GM21619 (cell line): ENCODE measurements around the gene ADCY4.
"Not testable (repeated sequence)": the region's sequence is repeated elsewhere in the genome, so short reads cannot be mapped to it uniquely, and the experiment has no call there.

Experiments
- ATAC-seq: cut with Tn5 transposase; IDR thresholded peaks from one replicate; pipeline ENCODE4 v1.9.1; 2021; ENCODE audit not compliant: unreplicated experiment

Gene ADCY4

DNA sequence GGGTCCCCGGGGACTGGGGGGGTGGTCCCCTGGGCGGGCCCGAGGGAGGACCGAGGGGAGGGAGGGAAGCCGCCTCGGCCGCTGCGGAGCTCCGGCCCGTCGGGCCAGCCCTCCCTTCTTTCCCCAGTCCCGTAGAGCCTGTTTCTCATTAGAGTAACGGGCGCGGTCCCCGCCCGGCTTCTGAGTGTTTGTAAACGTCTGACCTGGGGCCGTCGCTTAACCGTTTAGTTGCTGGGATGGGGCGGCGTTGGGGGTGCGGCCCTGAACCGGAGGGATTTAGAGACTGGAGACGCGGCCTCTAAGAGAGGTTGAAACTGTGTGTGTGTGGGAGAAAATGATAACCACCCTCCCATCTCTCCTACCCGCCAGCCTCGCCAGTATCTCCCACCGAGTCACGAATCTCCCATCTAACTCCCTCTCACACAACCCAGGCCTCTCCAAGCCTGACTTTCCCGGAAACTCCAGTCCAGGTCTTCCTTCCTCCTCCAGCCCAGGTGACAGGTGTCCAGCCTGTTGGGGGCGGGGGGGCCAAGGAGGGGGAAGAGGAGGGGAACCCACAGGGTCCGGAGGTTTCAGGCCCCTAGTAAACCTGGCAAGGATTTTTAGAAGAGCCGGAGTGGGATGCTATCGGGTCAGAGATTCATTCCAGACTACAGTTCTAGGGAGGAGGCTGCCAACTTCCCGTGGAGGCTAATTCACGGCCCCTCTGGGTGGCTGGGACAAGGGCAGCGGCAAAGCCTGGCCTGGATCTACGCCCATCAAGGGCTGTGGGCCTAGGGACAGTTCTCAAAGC lies 32.0 kb upstream of the ADCY4 start:
- ATAC-seq: peak; percentile 38

DNA sequence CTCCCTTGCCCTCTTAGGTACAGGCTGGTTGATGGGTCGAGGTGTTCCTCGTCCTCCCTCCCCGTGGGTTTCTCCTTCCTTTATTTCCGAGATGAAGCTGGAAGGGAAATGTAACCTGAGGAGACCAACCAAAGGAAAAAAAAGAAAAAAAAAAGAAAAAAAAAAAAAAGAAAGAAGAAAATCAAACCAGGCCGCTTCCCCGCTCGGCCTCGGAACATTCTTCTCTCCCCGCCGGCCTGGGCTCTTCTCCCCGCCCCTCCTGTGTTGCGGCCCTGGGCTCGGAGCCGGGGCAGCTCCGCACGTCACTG lies 31.5 kb upstream of the ADCY4 start:
- peak; percentile 50 for ATAC-seq

- ATAC-seq: peak; percentile 45
Measured at GRCh38 chr14:24365600-24366412, 30.9 kb upstream of the ADCY4 start.

- ATAC-seq: no peak
Measured at GRCh38 chr14:24364841-24365240, 30.0 kb upstream of the ADCY4 start.

- no peak for ATAC-seq
Measured at GRCh38 chr14:24363401-24363800, 28.5 kb upstream of the ADCY4 start.

DNA sequence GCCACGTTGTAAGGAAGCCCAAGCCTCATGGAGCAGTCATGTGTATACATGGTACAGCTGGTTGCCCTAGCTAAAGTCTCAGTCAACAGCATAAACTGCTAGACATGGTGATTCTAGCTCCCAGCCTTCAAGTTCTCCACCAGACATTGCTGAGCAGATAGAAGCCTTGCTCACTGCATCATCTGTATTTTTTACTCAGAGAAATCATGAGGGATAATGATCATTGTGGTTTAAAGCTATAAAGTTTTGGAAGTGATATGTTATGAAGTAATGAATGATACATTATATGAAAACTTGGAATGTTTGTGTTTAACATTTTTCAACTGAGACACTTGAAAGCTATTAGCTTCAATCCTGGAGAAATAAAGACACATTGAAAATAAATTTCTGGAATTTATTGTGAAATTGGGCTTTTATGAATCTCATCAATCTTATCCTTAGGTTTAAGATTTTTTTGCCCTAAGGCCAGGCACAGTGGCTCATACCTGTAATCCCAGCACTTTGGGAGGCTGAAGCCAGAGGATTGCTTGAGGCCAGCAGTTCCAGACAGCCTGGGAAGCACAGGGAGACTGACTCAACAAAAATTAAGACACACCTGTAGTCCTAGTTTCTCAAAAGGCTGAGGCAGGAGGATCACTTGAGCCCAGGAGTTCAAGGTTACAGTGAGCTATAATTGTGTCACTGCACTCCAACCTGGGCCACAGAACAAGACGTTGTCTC lies 27.5 kb upstream of the ADCY4 start:
- no peak for ATAC-seq

DNA sequence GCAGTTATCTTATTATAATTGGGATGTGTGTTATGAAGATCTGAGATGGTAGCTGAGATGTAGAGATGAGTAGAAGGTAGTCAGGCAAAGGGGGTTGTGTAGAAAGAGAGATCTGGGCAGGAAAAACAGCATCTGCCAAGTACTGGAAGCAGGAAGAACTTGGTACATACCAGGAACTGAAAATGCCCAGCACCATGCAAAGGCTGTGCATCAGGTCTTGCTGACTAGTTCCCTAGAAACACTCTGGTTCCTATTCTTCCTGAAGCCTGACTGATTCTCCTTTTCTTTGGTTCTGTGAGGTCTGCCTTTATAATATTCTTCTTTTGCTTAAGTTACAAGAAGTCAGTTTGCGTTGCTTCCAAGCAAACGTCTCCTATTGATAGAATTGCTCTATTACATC lies 26.5 kb upstream of the ADCY4 start:
- ATAC-seq: no peak

DNA sequence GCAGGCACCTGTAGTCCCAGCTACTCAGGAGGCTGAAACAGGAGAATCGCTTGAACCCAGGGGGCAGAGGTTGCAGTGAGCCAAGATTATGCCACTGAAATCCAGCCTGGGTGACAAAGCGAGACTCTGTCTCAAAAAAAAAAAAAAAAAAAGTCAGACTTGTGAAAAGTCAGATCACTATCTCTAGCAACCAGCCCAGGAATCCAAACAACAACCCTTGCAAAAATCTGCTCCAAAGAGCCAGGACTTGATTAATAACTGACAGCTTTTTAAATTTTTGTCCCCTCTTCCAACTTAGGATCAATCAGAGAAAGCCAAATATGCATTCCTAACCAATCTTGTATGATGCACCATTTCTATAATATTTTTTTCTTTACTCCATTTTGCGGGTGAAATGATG lies 25.4 kb upstream of the ADCY4 start:
- ATAC-seq: no peak

DNA sequence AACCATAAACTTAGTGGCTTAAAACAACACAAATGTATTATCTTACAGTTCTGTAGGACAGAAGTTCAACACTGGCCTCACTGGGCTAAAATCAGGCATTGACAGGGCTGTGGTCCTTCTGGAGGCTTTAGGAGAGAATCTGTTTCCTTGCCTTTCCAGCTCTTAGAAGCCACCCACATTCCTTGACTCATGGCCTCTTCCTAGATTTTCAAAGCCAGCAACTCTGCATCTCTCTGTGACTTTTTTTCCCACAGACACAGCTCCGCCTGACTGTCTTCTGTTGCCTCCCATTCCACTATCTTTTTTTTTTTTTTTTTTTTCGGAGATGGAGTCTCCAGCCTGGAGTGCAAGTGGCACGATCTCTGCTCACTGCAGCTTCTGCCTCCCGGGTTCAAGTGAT lies 21.3 kb upstream of the ADCY4 start:
- ATAC-seq: no peak

DNA sequence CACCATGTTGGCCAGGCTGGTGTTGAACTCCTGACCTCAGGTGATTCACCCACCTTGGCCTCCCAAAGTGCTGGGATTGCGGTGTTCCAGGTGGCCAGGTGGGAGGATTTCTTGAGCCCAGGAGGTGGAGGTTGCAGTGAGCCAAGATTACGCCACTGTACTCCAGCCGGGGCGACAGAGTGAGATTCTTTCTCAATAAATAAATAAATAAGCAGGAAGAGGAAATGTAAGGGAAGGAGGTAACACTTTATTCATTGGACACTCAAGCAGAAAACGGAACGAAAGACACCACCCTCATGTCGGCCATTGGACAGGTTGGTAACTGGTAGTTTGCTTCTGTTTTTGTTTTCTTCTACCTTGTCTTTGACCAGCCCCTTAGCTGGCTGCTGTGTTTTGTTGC lies 20.1 kb upstream of the ADCY4 start:
- ATAC-seq: no peak

- not testable (repeated sequence) for ATAC-seq
Measured at GRCh38 chr14:24354482-24354825, 19.6 kb upstream of the ADCY4 start.

DNA sequence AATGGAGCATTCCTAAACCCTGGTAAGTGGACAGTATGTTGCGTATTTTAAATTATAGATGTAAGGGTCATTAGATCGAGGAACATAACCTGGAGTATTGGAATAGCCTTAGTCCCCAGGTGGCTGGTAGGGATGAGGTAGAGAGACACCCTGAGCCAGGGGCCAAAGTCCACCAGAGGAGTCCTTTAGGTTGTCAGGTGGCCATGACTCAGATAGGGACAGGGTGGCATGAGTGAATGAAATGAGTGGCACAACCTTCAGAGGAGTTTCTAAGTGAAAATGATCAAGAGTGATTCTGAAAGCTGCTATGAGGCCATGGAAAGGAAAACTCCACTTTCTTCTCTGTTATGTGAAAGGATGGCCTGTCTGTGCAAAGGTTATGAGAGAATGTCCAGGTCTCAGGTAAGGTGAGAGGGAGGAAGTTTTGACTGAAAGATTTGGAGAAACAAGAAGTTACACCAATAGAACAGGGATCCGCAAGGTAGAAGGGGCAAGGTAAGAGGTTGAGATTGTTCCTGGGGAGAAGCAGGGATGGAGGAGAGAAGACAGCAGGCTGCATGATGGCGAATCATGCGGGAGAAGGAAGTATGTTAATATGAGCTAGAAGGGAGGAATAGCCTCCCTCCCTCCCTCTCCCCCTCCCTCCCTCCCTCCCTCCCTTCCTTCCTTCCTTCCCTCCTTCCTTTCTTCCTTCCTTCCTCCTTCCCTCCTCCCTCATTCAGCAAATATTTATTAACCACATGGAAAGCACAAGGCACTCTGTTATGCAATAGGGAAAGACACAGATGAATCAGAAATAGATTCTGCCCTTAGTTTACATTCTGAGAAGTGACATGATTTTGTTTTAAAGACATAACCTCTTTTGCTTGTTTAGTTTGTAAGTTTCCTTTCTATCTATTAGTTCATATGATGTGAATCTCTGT lies 18.9 kb upstream of the ADCY4 start:
- ATAC-seq: no peak

GRCh38 chr14:24351517-24351916 lies 16.6 kb upstream of the ADCY4 start:
- ATAC-seq: no peak

- no peak for ATAC-seq
Measured at GRCh38 chr14:24349742-24350141, 14.9 kb upstream of the ADCY4 start.

GRCh38 chr14:24348186-24348585 lies 13.3 kb upstream of the ADCY4 start:
- ATAC-seq: no peak

GRCh38 chr14:24347134-24347533 lies 12.3 kb upstream of the ADCY4 start:
- no peak for ATAC-seq

- ATAC-seq: no peak
Measured at GRCh38 chr14:24343795-24344660, 9.2 kb upstream of the ADCY4 start.

DNA sequence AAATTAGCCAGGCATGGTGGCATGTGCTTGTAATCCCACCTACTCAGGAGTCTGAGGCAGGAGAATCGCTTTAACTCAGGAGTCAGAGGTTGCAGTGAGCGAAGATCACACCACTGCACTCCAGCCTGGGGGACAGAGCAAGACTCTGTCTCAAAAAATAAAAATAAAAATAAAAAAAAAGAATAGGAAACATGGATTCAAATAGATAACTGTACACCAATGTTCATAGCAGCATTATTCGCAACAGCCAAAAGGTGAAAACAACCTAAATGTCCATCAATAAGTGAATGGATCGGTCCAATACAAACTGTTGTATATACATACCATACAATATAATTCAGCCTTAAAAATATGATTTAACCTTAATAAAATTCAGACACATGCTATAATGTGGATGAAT lies 8.0 kb upstream of the ADCY4 start:
- no peak for ATAC-seq

DNA sequence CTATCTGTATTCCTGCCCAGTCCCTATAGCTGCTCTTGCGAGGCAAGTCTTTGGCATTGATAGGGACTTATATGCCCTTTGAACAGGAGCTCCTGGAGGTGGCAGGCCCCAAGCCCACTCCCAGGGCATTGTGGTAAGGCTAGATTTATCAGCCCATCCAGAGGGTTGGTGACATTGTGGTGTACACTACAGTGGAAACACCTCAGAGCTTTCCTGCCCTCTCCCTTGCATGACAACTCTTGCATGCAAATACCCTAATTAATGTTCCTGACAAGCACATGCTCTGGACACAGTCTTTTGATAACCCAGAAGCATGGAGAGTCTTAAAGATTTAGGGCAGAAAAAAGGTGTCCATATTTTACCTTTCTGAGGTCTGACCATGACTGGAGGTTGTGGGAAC lies 5.7 kb upstream of the ADCY4 start:
- no peak for ATAC-seq
